Suprapubic skin (tissue), 4 donors: Measurements from ENCODE around the gene RNASET2.

Experiments
- EP300 ChIP-seq: sonication (generic); formaldehyde crosslinking; IDR thresholded peaks from one replicate; pipeline ENCODE4 v1.6.1; 2017; ENCODE audit warnings: antibody characterized with exemption
- POLR2A ChIP-seq, 2 donors: fragments of 450-650 bp; IDR thresholded peaks; one replicate each; pipeline ENCODE4 v1.6.1; 2017; ENCODE audit warnings: antibody characterized with exemption in 2 of 2, mild to moderate bottlenecking in 2 of 2, moderate library complexity in 2 of 2
- POLR2AphosphoS5 ChIP-seq, 3 donors: sonication (generic); formaldehyde crosslinking; IDR thresholded peaks; one replicate each; pipeline ENCODE4 v1.6.1; 2017; ENCODE audit warnings: antibody characterized with exemption in 3 of 3
- TF ChIP-seq, protein P1 (sequence below), 2 donors: fragments of 200-600 bp in 1 of 2; fragments of 450-650 bp in 1 of 2; sonication (generic) in 1 of 2; IDR thresholded peaks; one replicate each; pipeline ENCODE4 v1.5.1; 2016 to 2019; ENCODE audit warnings: antibody characterized with exemption in 2 of 2, mild to moderate bottlenecking in 1 of 2, moderate library complexity in 1 of 2

DNA sequence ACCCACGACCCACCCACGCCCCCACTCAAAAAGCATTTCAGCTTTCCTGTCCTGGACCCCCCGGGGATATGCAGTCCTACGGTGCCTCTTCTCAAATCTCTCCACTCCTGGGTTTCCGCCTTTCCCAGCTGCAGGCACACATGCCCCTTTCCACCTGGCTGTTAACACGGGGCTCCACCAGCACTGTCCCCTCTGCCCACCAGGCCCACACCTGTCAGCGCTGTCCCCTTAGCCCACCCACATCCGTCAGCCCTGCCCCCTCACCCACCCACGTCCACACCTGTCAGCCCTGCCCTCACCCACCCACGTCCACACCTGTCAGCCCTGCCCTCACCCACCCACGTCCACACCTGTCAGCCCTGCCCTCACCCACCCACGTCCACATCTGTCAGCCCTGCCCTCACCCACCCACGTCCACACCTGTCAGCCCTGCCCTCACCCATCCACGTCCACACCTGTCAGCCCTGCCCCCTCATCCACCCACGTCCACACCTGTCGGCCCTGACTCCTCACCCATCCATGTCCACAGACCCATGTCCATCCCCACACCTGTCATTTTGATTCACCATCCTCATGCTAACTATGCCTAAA, 11.6 kb downstream of the RNASET2 start:
- TF ChIP-seq POLR2A (IDR thresholded peaks at IDR 0.05), result no peak
- no peak for TF ChIP-seq EP300
- TF ChIP-seq, protein P1, sequence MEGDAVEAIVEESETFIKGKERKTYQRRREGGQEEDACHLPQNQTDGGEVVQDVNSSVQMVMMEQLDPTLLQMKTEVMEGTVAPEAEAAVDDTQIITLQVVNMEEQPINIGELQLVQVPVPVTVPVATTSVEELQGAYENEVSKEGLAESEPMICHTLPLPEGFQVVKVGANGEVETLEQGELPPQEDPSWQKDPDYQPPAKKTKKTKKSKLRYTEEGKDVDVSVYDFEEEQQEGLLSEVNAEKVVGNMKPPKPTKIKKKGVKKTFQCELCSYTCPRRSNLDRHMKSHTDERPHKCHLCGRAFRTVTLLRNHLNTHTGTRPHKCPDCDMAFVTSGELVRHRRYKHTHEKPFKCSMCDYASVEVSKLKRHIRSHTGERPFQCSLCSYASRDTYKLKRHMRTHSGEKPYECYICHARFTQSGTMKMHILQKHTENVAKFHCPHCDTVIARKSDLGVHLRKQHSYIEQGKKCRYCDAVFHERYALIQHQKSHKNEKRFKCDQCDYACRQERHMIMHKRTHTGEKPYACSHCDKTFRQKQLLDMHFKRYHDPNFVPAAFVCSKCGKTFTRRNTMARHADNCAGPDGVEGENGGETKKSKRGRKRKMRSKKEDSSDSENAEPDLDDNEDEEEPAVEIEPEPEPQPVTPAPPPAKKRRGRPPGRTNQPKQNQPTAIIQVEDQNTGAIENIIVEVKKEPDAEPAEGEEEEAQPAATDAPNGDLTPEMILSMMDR (IDR thresholded peaks at IDR 0.05), result no peak
- TF ChIP-seq POLR2AphosphoS5 (IDR thresholded peaks at IDR 0.05), result no peak
